ENCODE results near the gene MEF2C.

DNA sequence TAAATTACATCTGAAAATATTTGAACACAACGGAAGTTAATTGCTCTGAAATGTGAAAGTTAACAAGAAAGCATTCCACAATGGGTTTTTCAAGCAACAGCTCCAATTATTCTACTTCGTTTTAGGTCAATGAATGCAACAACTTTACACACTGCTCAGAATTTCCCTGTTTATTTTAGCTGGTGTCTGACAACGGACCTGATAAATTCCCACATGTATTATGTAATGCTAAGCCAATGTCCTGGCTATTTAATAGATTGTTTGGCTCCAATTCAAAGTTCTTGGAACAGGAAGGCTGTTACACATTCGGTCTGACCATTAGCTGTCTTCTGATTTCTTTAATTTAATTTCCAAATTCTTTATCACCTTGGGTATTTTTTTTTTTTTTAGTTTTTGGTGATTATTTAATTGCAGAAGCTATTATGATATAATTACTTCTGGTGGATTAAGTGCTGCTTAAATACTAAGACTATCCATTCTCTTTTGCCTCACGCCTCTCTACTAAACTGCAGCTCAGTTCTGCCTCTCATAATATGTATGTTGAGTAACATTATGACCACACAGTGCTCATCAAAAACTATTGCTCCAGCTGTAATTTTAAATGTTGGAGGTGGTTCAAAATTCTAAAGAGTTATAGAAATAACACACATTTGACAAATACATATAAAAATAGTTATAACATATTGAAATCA is 57.9 kb downstream of the MEF2C start:
- TF ChIP-seq GATA3 (IDR thresholded peaks at IDR 0.05; ENCODE audit: low read depth, low read length) = no peak
- no peak for TF ChIP-seq GATA2 (IDR thresholded peaks at IDR 0.05; ENCODE audit: low read depth, low read length)

All from SH-SY5Y (cell line).